Retinal pigment epithelial cell (primary cell): ENCODE data around the gene LRIT2.

Experiments used
- DNase-seq: peaks from one replicate; pipeline ENCODE4 v3.0.0-alpha.2; 2010; ENCODE audit warnings: low read depth
- H3K4me3 ChIP-seq: 2 replicates; pipeline ENCODE4 v1.5.1; 2011; ENCODE audit warnings: mild to moderate bottlenecking, low read length, control low read depth, moderate library complexity
- TF ChIP-seq, protein P1 (sequence below): conservative IDR thresholded peaks from 2 replicates; pipeline ENCODE4 v1.5.1; 2011; ENCODE audit warnings: low read depth, low read length, control low read depth, inconsistent platforms

LRIT2 gene

DNA sequence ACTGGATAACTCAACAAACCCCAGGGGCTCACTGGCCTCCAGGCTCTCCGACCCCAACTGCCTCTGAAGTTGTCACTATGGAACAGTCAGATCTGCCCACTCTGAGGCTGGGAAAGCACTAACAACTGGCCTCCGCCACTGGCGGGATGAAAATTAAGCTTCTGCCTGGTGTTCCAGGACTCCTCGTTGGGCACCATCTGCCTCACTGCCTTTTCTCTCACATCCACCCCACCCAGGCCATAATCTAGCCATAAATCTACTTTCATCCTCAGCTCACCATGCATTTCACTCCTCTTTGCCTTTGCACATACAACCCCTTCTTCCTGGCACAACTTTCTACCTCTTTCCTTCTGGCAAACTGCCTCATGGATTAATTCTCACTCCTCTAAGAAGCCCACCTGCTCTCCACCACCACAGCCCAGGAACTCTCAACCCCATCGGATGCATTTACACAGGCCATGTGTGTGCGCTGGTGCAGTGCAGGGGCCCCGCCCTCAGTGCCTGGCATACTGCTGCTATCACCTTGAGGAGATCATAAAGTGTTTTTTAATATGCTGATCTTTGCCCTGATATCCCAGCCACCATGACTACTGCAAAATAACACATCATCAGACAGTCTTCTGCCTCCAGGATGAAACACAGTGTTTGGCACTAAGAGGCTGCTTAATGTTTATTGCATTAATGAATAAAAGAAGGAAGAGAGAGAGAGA, 27.0 kb downstream of the LRIT2 start:
- H3K4me3 ChIP-seq, result no peak overlapping the region
- DNase-seq, result no peak
- TF ChIP-seq, protein P1, sequence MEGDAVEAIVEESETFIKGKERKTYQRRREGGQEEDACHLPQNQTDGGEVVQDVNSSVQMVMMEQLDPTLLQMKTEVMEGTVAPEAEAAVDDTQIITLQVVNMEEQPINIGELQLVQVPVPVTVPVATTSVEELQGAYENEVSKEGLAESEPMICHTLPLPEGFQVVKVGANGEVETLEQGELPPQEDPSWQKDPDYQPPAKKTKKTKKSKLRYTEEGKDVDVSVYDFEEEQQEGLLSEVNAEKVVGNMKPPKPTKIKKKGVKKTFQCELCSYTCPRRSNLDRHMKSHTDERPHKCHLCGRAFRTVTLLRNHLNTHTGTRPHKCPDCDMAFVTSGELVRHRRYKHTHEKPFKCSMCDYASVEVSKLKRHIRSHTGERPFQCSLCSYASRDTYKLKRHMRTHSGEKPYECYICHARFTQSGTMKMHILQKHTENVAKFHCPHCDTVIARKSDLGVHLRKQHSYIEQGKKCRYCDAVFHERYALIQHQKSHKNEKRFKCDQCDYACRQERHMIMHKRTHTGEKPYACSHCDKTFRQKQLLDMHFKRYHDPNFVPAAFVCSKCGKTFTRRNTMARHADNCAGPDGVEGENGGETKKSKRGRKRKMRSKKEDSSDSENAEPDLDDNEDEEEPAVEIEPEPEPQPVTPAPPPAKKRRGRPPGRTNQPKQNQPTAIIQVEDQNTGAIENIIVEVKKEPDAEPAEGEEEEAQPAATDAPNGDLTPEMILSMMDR, result no peak

- TF ChIP-seq, protein P1, result no peak
- no peak for DNase-seq
- no peak overlapping the region for H3K4me3 ChIP-seq
These were observed 27.7 kb downstream of the LRIT2 start for GRCh38 chr10:84197643-84198042.

DNA sequence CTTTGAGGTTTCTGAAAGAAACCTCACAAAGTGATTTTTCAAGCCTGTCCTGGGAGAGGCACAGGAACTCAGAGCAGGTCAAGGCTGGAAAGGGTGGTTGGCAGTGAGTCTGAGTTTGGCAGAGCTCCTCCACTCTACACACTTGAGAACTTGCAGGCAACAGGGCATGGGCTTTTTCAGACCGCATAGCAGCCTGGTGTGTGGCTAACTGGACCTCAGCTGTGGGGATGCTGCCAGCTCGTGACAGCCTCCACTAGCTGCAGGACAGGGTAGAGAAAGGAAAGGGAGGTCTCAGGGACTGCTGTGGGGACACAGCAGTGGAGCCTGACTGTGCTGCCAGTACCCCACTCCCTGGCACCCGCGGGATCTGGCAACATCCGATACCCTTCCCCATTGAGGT, 28.4 kb downstream of the LRIT2 start:
- H3K4me3 ChIP-seq, result no peak overlapping the region
- DNase-seq, result no peak
- TF ChIP-seq, protein P1, result no peak

- DNase-seq, result no peak
- TF ChIP-seq, protein P1, result no peak
- H3K4me3 ChIP-seq, result no peak overlapping the region
These were observed 29.3 kb downstream of the LRIT2 start for GRCh38 chr10:84196083-84196482.

DNA sequence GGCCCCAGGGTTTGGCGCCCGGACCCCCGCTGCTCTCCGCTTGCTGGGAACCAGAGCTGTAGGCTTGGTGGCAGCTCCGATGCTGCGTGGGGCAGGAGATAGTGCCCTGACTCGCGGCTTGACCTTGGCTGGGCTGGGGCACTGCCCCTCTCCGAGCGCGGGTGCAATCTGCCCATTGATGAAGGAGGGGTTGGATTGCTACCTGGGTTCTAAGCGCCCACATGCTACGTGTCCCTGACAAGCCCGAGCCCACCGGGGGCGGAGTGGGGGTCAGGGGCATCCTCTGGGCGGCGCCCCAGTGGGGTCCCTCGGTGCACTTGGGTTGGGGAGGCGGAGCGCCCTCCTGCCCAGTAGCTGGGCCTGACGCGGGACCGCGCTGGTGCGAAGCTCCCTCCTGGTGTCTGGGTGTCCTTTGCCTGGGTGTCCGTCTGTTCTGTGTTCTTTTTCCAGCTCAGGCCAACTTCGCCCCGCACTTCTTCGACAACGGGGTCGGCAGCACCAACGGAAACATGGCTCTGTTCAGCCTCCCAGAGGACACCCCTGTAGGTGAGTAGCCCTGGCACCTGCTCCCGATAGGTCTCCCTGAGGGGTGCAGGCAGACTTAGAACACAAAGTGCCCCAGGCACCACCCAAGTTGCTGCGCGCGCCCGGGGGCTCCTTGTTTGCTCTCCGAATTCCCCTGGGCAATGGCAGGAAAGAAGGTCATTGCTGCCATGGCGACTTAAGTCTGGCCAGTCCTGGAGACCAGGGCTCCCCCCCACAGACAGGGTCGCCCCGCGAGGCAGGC, 30.1 kb downstream of the LRIT2 start:
- no peak overlapping the region for H3K4me3 ChIP-seq
- TF ChIP-seq, protein P1, result no peak
- DNase-seq, result no peak

GRCh38 chr10:84194424-84195043, 30.8 kb downstream of the LRIT2 start, which contains the start of gene CDHR1:
TSS of gene CDHR1 (plus strand) at chr10:84194537. CDS start at chr10:84194761, 224 bp downstream.
- peak within 1 kb of the TSS; percentile 31 for H3K4me3 ChIP-seq
- no peak for DNase-seq
- TF ChIP-seq, protein P1, result no peak
